NT2/D1 (cell line): ENCODE measurements around the gene ZNF223.

ENCODE experiments used
- SUZ12 ChIP-seq: IDR thresholded peaks from 2 replicates; pipeline ENCODE4 v1.6.1; 2011; ENCODE audit not compliant: insufficient read length, insufficient read depth; ENCODE audit errors: extremely low read depth
- YY1 ChIP-seq: IDR thresholded peaks from 2 replicates; pipeline ENCODE4 v1.6.1; 2011; ENCODE audit not compliant: insufficient read length, insufficient read depth

DNA sequence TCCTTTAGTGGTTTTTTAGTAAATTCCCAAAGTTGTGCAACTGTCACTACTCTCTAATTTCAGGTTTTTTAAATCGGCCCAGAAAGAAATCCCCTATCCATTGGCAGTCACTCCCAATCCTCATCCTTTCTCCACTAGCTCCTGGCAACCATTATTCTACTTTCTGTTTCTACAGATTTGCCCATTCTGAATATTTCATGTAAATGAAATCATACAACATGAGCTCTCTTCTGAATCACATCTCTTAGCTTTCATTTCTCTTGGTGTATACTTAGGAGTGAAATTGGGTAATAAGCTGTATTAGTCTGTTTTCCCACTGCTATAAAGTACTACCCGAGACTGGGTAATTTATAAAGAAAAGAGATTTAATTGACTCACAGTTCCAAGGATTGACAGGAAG, 9.7 kb upstream of the ZNF223 start:
- TF ChIP-seq SUZ12 (no peak), YY1 (no peak)
